AG04450 (cell line): ENCODE data around the gene PRRC2C. TPM values are rescaled to one million over a fixed set of nuclear protein-coding genes. Genes with fewer than 3 reads are reported as not detected.

Experiments
- CTCF ChIA-PET: fragments of 300-600, 350-600 bp; formaldehyde crosslinking; extraction: SDS; loops from one replicate; lab custom pipeline; 2022; ENCODE audit warnings: antibody characterized with exemption, inconsistent platforms; lab: Charles Lee
- POLR2A ChIA-PET: fragments of 350-600 bp; formaldehyde crosslinking; extraction: SDS; loops from one replicate; lab custom pipeline; 2021; ENCODE audit warnings: antibody characterized with exemption, inconsistent platforms; lab: Yijun Ruan, JAX
- DNase-seq: peaks from one replicate; pipeline ENCODE4 v3.0.0-alpha.2; 2011; ENCODE audit warnings: low read depth, low spot score
- H3K27ac ChIP-seq: one replicate; pipeline ENCODE4 v1.5.1; 2012; ENCODE audit warnings: low read depth, low read length, control low read depth
- H3K27me3 ChIP-seq: one replicate; pipeline ENCODE4 v1.6.0; 2012; ENCODE audit warnings: low read length; ENCODE audit not compliant: control insufficient read depth, insufficient read depth
- H3K4me3 ChIP-seq: 2 replicates; pipeline ENCODE4 v1.5.1; 2011; ENCODE audit warnings: mild to moderate bottlenecking, low read depth, low read length, control low read depth
- H3K9me3 ChIP-seq: 2 replicates; pipeline ENCODE4 v1.5.1; 2012; ENCODE audit warnings: low read length; ENCODE audit not compliant: control insufficient read depth, insufficient read depth
- CTCF ChIP-seq: IDR thresholded peaks from 2 replicates; pipeline ENCODE4 v1.5.1; 2011; ENCODE audit warnings: low read depth, low read length, control low read depth, inconsistent platforms
- polyA plus RNA-seq: library from polyadenylated mRNA; depleted of rRNA; stranded (reverse); fragments of >200 nt; gene quantifications from 2 replicates; pipeline ENCODE4 v1.2.3, GENCODE V29; 2011

Gene PRRC2C
- polyA plus RNA-seq, 1 experiment, result 66.4 TPM

GRCh38 chr1:171507435-171507834 is 22.1 kb downstream of the PRRC2C start:
- no peak for TF ChIP-seq CTCF
- no peak overlapping the region for H3K27ac ChIP-seq
- POLR2A ChIA-PET, result no interaction called here
- CTCF ChIA-PET, result interaction anchor here (2.1 kb wide), 1 partner anchor 23 kb away, joined by 12 read pairs; the partner anchor contains the start of gene PRRC2C
- no peaks in the 10 kb centered on the region for H3K9me3 ChIP-seq
- no peaks in the 10 kb centered on the region for H3K27me3 ChIP-seq
- no peak for DNase-seq
- H3K4me3 ChIP-seq, result no peak overlapping the region

GRCh38 chr1:171509191-171509590 is 23.9 kb downstream of the PRRC2C start:
- CTCF ChIA-PET, result interaction anchor here (2.1 kb wide), 1 partner anchor 24 kb away, joined by 12 read pairs; the partner anchor contains the start of gene PRRC2C
- no peak for DNase-seq
- H3K27ac ChIP-seq, result no peak overlapping the region
- no peak for TF ChIP-seq CTCF
- no peaks in the 10 kb centered on the region for H3K9me3 ChIP-seq
- POLR2A ChIA-PET, result no interaction called here
- no peak overlapping the region for H3K4me3 ChIP-seq
- no peaks in the 10 kb centered on the region for H3K27me3 ChIP-seq

- no peak overlapping the region for H3K4me3 ChIP-seq
- no peak for TF ChIP-seq CTCF
- no peak overlapping the region for H3K27ac ChIP-seq
- no peak for DNase-seq
- no peaks in the 10 kb centered on the region for H3K27me3 ChIP-seq
- ChIA-PET CTCF (no interaction called here), POLR2A (no interaction called here)
- no peaks in the 10 kb centered on the region for H3K9me3 ChIP-seq
Measured at GRCh38 chr1:171513743-171514142, 28.4 kb downstream of the PRRC2C start.

GRCh38 chr1:171515299-171515698 is 30.0 kb downstream of the PRRC2C start:
- TF ChIP-seq CTCF, result no peak
- POLR2A ChIA-PET, result no interaction called here
- no peak overlapping the region for H3K4me3 ChIP-seq
- no peak overlapping the region for H3K27ac ChIP-seq
- DNase-seq, result no peak
- CTCF ChIA-PET, result interaction anchor here (1.0 to 3.2 kb wide), 2 partner anchors 18 to 30 kb away, joined by 4 to 20 read pairs; partner anchors contain the start of gene PRRC2C
- H3K9me3 ChIP-seq, result no peaks in the 10 kb centered on the region
- no peaks in the 10 kb centered on the region for H3K27me3 ChIP-seq

- Histone ChIP-seq H3K9me3 (no peaks in the 10 kb centered on the region), H3K4me3 (no peak overlapping the region), H3K27me3 (no peaks in the 10 kb centered on the region), H3K27ac (no peak overlapping the region)
- POLR2A ChIA-PET, result no interaction called here
- CTCF ChIA-PET, result interaction anchor here (1.0 to 3.2 kb wide), 3 partner anchors 17 to 201 kb away, joined by 3 to 20 read pairs (median 4); partner anchors contain the start of gene PRRC2C
- no peak for DNase-seq
- TF ChIP-seq CTCF, result no peak
Measured at GRCh38 chr1:171515741-171516140, 30.4 kb downstream of the PRRC2C start.
